A549 (cell line): ENCODE data around the gene OSBPL9. TPM values are rescaled to one million over a fixed set of nuclear protein-coding genes. Genes with fewer than 3 reads are reported as not detected.

Experiments used
- ATAC-seq, 2 experiments: fragments of 200-7000 bp in 1 of 2; fragments of >200 bp in 1 of 2; cut with Nextera tagmentation in 1 of 2; cut with Tn5 transposase in 1 of 2; 3 replicates each; pipeline versions ENCODE4 v1.8.0 to v1.9.1; 2018 to 2020; ENCODE audit warnings: mild to moderate bottlenecking in 1 of 2, moderate library complexity in 1 of 2
- CTCF ChIA-PET: fragments of 300-600 bp; sonication (Branson Sonifier 250); formaldehyde crosslinking; extraction: SDS; loops from one replicate; lab custom pipeline; 2021; ENCODE audit warnings: antibody characterized with exemption, inconsistent platforms; lab: Yijun Ruan, JAX
- POLR2A ChIA-PET: fragments of 350-600 bp; formaldehyde crosslinking; extraction: SDS; loops from one replicate; lab custom pipeline; 2021; ENCODE audit warnings: antibody characterized with exemption, inconsistent platforms; lab: Yijun Ruan, JAX
- DNase-seq, 2 experiments: peaks; one replicate each; pipeline versions ENCODE4 v3.0.0 to v3.0.0-alpha.2; 2011 to 2016; ENCODE audit warnings: low read depth in 1 of 2, low spot score in 1 of 2
- FAIRE-seq: peaks from 2 replicates; lab custom pipeline; 2011; peaks lifted over from hg19 to GRCh38; lab: Jason Lieb, UNC
- H3K27ac ChIP-seq, 2 experiments: fragments of >200 bp; sonication (Bioruptor Twin); formaldehyde crosslinking; 3 replicates each; pipeline ENCODE4 v1.5.1; 2016 to 2017
- H3K4me1 ChIP-seq: fragments of >200 bp; sonication (Bioruptor Twin); formaldehyde crosslinking; 3 replicates; pipeline ENCODE4 v1.6.1; 2016
- H3K4me2 ChIP-seq: fragments of >200 bp; sonication (Bioruptor Twin); formaldehyde crosslinking; 3 replicates; pipeline ENCODE4 v1.6.1; 2016
- H3K4me3 ChIP-seq: fragments of >200 bp; sonication (Bioruptor Twin); formaldehyde crosslinking; 3 replicates; pipeline ENCODE4 v1.5.1; 2016
- H3K9me3 ChIP-seq: fragments of >200 bp; sonication (Bioruptor Twin); formaldehyde crosslinking; 3 replicates; pipeline ENCODE4 v1.6.1; 2016
- BHLHE40 ChIP-seq: IDR thresholded peaks from 2 replicates; pipeline ENCODE4 v1.6.1; 2012; ENCODE audit warnings: low read depth, low read length, inconsistent platforms
- CEBPB ChIP-seq, 2 experiments: fragments of >200 bp in 1 of 2; sonication (Bioruptor Twin) in 1 of 2; formaldehyde crosslinking in 1 of 2; IDR thresholded peaks; 2 replicates each; pipeline ENCODE4 v1.6.1; 2012 to 2016
- E2F6 ChIP-seq: IDR thresholded peaks from 2 replicates; pipeline ENCODE4 v1.6.1; 2012; ENCODE audit warnings: low read depth, borderline replicate concordance
- FOSL2 ChIP-seq, 2 experiments: fragments of 450-650 bp in 1 of 2; fragments of >200 bp in 1 of 2; sonication (Bioruptor Twin) in 1 of 2; formaldehyde crosslinking; IDR thresholded peaks; 2 replicates each; pipeline versions ENCODE4 v1.5.0 to v1.6.1; 2016 to 2020; ENCODE audit warnings: mild to moderate bottlenecking in 1 of 2, moderate library complexity in 1 of 2
- GATA3 ChIP-seq: IDR thresholded peaks from 2 replicates; pipeline ENCODE4 v1.6.1; 2012; ENCODE audit warnings: borderline replicate concordance
- HDAC2 ChIP-seq: fragments of 200-600 bp; sonication (generic); IDR thresholded peaks from 2 replicates; pipeline ENCODE4 v1.6.1; 2016
- HEYL ChIP-seq: fragments of 250-450 bp; sonication (Bioruptor Pico); IDR thresholded peaks from 2 replicates; pipeline ENCODE4 v1.8.0; 2021; ENCODE audit warnings: mild to moderate bottlenecking, moderate library complexity
- HOXB13 ChIP-seq: fragments of 250-450 bp; sonication (Bioruptor Pico); IDR thresholded peaks from 2 replicates; pipeline ENCODE4 v1.5.0; 2020; ENCODE audit warnings: low read depth, mild to moderate bottlenecking, moderate library complexity
- JUN ChIP-seq, 2 experiments: fragments of >200 bp; sonication (Bioruptor Twin); formaldehyde crosslinking; IDR thresholded peaks; 2 replicates in 1 of 2; 3 replicates in 1 of 2; pipeline ENCODE4 v1.6.1; 2016 to 2017
- JUNB ChIP-seq: fragments of >200 bp; sonication (Bioruptor Twin); formaldehyde crosslinking; IDR thresholded peaks from 2 replicates; pipeline ENCODE4 v1.6.1; 2016
- KDM1A ChIP-seq: fragments of 200-600 bp; sonication (generic); IDR thresholded peaks from 2 replicates; pipeline ENCODE4 v1.6.1; 2016; ENCODE audit warnings: low read depth, mild to moderate bottlenecking
- KDM5A ChIP-seq: fragments of 200-600 bp; sonication (generic); IDR thresholded peaks from 2 replicates; pipeline ENCODE4 v1.6.1; 2016; ENCODE audit warnings: antibody characterized with exemption, mild to moderate bottlenecking
- MAFK ChIP-seq: fragments of 450-650 bp; IDR thresholded peaks from 2 replicates; pipeline ENCODE4 v1.6.1; 2014; ENCODE audit not compliant: partially characterized antibody
- NFE2L2 ChIP-seq: fragments of 150-350 bp; conservative IDR thresholded peaks from 2 replicates; pipeline ENCODE4 v1.6.1; 2014; ENCODE audit warnings: low read length
- NPAS2 ChIP-seq: fragments of 250-450 bp; sonication (Bioruptor Pico); IDR thresholded peaks from 2 replicates; pipeline ENCODE4 v1.8.0; 2022; ENCODE audit warnings: mild to moderate bottlenecking, moderate library complexity, borderline replicate concordance
- NR3C1 ChIP-seq: fragments of >200 bp; sonication (Bioruptor Twin); formaldehyde crosslinking; IDR thresholded peaks from 3 replicates; pipeline ENCODE4 v1.6.1; 2017
- POLR2A ChIP-seq: IDR thresholded peaks from 2 replicates; pipeline ENCODE4 v1.6.1; 2012; ENCODE audit warnings: mild to moderate bottlenecking, low read length
- RNF2 ChIP-seq: fragments of 200-600 bp; sonication (generic); IDR thresholded peaks from 2 replicates; pipeline ENCODE4 v1.6.1; 2016; ENCODE audit warnings: low read depth, mild to moderate bottlenecking, antibody characterized with exemption, moderate library complexity, borderline replicate concordance
- SREBF2 ChIP-seq: fragments of 450-650 bp; IDR thresholded peaks from 2 replicates; pipeline ENCODE4 v1.6.1; 2014; ENCODE audit warnings: mild to moderate bottlenecking, moderate library complexity
- TP53 ChIP-seq: fragments of 250-450 bp; sonication (Bioruptor Pico); IDR thresholded peaks from 2 replicates; pipeline ENCODE4 v1.5.0; 2021; ENCODE audit warnings: mild to moderate bottlenecking, moderate library complexity
- USF2 ChIP-seq: fragments of 450-650 bp; IDR thresholded peaks from 2 replicates; pipeline ENCODE4 v1.6.1; 2014; ENCODE audit warnings: antibody characterized with exemption
- ZC3H11A ChIP-seq: fragments of 450-650 bp; IDR thresholded peaks from 2 replicates; pipeline ENCODE4 v1.6.1; 2014; ENCODE audit warnings: antibody characterized with exemption, mild to moderate bottlenecking
- ZNF302 ChIP-seq: fragments of 250-450 bp; sonication (Bioruptor Pico); IDR thresholded peaks from 2 replicates; pipeline ENCODE4 v1.9.0; 2021; ENCODE audit warnings: inconsistent platforms, mild to moderate bottlenecking, moderate library complexity
- ZSCAN20 ChIP-seq: fragments of 250-450 bp; sonication (Bioruptor Pico); IDR thresholded peaks from 2 replicates; pipeline ENCODE4 v1.8.0; 2022; ENCODE audit warnings: mild to moderate bottlenecking, moderate library complexity
- WGBS: methylation state at CpG from one replicate; pipeline ENCODE4 v1.1.6; 2017; ENCODE audit errors: missing lambda C conversion rate; 5-methylcytosine and 5-hydroxymethylcytosine counted together
- polyA plus RNA-seq, 4 experiments: library from polyadenylated mRNA; depleted of rRNA in 3 of 4; stranded (reverse); fragments of >200 nt; fragmentation: RNase III in 1 of 4; extraction: RNeasy Plus Mini Kit Qiagen cat#74134 plus additional on column Dnase treatment in 1 of 4; gene quantifications; 2 replicates in 3 of 4; 3 replicates in 1 of 4; pipeline ENCODE4 v1.2.3, GENCODE V29; 2011 to 2017
- TF ChIP-seq, protein P1 (sequence below): fragments of >200 bp; sonication (Bioruptor Twin); formaldehyde crosslinking; IDR thresholded peaks from 3 replicates; pipeline ENCODE4 v1.5.1; 2016
- TF ChIP-seq, protein P2 (sequence below): fragments of >200 bp; sonication (Bioruptor Twin); formaldehyde crosslinking; IDR thresholded peaks from 3 replicates; pipeline ENCODE4 v1.6.1; 2016
- TF ChIP-seq, protein P3 (sequence below): fragments of 250-450 bp; sonication (Bioruptor Pico); IDR thresholded peaks from 2 replicates; pipeline ENCODE4 v1.5.0; 2020; ENCODE audit warnings: low read depth, mild to moderate bottlenecking, moderate library complexity

The OSBPL9 gene
- polyA plus RNA-seq, 2 of the 4 experiments (the other 2 are of a cell fraction), result 52.6 to 93.7 TPM

DNA sequence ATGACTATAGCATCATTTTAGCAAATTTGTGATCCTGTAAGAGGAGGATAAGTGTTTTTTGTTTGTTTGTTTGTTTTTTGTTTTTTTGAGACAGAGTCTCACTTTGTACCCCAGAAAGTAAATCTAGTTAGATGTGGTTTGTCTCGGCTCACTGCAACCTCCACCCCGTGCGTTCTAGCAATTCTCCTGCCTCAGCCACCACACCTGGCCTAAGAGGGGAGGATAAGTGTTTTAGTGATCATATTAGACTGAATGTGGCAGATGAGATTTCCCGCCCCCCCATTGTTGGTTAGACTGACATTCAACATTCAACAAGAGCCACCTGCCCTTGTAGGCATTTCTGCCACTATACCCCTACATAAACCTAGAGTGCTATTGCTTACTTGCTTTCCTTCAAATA is 98.5 kb downstream of the OSBPL9 start (continued):
- TF ChIP-seq, protein P1, sequence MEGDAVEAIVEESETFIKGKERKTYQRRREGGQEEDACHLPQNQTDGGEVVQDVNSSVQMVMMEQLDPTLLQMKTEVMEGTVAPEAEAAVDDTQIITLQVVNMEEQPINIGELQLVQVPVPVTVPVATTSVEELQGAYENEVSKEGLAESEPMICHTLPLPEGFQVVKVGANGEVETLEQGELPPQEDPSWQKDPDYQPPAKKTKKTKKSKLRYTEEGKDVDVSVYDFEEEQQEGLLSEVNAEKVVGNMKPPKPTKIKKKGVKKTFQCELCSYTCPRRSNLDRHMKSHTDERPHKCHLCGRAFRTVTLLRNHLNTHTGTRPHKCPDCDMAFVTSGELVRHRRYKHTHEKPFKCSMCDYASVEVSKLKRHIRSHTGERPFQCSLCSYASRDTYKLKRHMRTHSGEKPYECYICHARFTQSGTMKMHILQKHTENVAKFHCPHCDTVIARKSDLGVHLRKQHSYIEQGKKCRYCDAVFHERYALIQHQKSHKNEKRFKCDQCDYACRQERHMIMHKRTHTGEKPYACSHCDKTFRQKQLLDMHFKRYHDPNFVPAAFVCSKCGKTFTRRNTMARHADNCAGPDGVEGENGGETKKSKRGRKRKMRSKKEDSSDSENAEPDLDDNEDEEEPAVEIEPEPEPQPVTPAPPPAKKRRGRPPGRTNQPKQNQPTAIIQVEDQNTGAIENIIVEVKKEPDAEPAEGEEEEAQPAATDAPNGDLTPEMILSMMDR, result no peak
- TF ChIP-seq BHLHE40, result no peak
- no peak for TF ChIP-seq E2F6
- TF ChIP-seq, all 56 proteins: peak for 0

DNA sequence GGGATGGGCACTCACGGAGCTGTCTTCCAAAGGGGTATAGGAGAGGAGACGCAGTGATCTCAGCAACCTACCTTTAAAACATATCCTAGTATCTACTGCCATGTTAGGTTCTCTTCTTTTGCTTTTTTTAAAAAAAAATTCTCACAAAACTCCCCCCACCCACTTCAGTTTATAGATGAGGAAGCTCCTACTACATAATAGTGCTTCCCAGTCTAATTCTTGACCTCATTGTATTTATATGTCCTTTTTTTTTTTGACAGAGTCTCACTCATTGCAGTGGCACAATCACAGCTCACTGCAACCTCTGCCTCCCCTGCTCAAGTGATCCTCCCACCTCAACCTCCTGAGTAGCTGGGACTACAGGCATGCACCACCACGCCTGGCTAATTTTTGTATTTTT is 99.9 kb downstream of the OSBPL9 start:
- Histone ChIP-seq H3K4me3 (no peak overlapping the region), H3K4me2 (no peak overlapping the region), H3K4me1 (no peaks in the 10 kb centered on the region), H3K27ac (no peak overlapping the region), H3K9me3 (no peaks in the 10 kb centered on the region)
- no peak for DNase-seq
- 96% methylated on average over 3 of the region's 3 CpGs for WGBS
- TF ChIP-seq KDM1A, result no peak
- TF ChIP-seq, protein P2, sequence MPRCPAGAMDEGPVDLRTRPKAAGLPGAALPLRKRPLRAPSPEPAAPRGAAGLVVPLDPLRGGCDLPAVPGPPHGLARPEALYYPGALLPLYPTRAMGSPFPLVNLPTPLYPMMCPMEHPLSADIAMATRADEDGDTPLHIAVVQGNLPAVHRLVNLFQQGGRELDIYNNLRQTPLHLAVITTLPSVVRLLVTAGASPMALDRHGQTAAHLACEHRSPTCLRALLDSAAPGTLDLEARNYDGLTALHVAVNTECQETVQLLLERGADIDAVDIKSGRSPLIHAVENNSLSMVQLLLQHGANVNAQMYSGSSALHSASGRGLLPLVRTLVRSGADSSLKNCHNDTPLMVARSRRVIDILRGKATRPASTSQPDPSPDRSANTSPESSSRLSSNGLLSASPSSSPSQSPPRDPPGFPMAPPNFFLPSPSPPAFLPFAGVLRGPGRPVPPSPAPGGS, result no peak
- no peak for TF ChIP-seq CEBPB (IDR thresholded peaks at IDR 0.05)
- TF ChIP-seq JUN (IDR thresholded peaks at IDR 0.05), result no peak
- no peak for TF ChIP-seq ZNF302 (CRISPR knock-in tag)
- no peak for TF ChIP-seq HOXB13 (CRISPR knock-in tag)
- no peak for TF ChIP-seq POLR2A
- CTCF ChIA-PET, result interaction anchor here (1.2 to 1.7 kb wide), 2 partner anchors 12 to 89 kb away, joined by 4 read pairs; no protein-coding TSS in a partner anchor
- POLR2A ChIA-PET, result no interaction called here
- no peak for ATAC-seq
- no peak for FAIRE-seq

DNA sequence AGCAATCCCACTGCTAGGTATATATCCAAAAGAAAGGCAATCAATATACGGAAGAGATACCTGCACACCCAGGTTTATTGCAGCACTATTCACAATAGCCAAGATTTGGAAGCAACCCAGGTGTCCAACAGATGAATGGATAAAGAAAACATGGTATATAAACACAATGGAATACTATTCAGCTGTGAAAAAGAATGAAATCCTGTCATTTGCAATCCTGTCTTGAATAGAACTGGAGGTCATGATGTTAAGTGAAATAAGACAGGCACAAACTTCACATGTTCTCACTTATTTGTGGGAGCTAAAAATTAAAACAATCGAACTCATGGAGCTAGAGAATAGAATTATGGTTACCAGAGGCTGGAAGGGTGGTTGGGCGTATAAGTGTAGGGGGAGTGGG is 101.0 kb downstream of the OSBPL9 start:
- Histone ChIP-seq H3K4me2 (no peak overlapping the region), H3K9me3 (no peaks in the 10 kb centered on the region), H3K27ac (no peak overlapping the region), H3K4me3 (no peak overlapping the region), H3K4me1 (no peaks in the 10 kb centered on the region)
- ATAC-seq (no peak), FAIRE-seq (no peak), DNase-seq (no peak)
- POLR2A ChIA-PET, result no interaction called here
- TF ChIP-seq, protein P3, sequence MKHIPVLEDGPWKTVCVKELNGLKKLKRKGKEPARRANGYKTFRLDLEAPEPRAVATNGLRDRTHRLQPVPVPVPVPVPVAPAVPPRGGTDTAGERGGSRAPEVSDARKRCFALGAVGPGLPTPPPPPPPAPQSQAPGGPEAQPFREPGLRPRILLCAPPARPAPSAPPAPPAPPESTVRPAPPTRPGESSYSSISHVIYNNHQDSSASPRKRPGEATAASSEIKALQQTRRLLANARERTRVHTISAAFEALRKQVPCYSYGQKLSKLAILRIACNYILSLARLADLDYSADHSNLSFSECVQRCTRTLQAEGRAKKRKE (CRISPR knock-in tag), result no peak
- TF ChIP-seq FOSL2 (IDR thresholded peaks at IDR 0.05) (no peak), FOSL2 (CRISPR knock-in tag; IDR thresholded peaks at IDR 0.05) (no peak), NFE2L2 (no peak), CEBPB (IDR thresholded peaks at IDR 0.05) (no peak), HDAC2 (no peak), KDM5A (no peak), SREBF2 (no peak), HEYL (CRISPR knock-in tag) (no peak), NPAS2 (CRISPR knock-in tag) (no peak), MAFK (no peak), ZC3H11A (no peak), RNF2 (no peak), GATA3 (no peak), NR3C1 (no peak), USF2 (no peak), TP53 (CRISPR knock-in tag) (no peak), JUNB (no peak), ZSCAN20 (no peak)
- CTCF ChIA-PET, result no interaction called here
- WGBS, result 95% methylated on average over 3 of the region's 3 CpGs
